GM10847 (cell line): ENCODE data around the gene FBXO5.

Source experiments
- POLR2A ChIP-seq: IDR thresholded peaks from 2 replicates; pipeline ENCODE4 v1.6.1; 2011; ENCODE audit not compliant: insufficient read length; ENCODE audit errors: extremely low read depth

The FBXO5 gene

DNA sequence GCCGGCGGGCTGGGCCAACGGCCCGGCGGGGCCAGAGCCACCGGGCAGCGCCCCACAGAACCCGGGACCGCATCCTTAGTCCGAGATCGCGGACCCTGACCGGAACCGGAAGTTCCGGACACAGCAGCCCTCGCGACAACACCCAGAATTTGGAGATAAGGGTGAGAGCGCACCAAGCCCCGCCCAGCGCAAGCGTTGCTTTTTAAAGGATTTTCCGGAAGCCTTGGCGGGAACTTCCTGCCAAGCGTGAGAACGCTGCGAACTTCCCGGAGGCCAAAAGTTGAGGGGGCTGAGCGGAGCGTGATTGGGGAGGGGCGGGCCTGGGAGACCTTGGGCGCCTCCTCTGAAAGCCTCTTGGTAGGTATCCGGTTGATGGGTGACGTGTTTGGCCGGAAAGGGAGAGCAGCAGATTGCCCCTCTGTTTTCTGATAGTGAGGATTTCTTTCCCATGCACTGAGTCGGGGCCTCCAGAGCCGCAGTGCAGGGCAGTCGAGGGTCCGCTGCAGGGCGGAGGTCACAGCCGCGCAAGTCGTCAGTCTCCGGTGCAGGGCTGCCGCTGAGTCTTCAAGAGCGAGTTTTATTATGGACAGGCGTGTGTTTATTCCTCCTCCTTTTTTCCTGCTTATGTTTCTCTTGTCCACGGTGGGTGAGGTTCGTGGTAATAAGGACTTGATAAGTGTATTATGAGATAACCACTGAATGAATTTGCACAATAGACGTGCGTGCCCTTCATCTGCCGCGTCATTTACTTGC is 19.9 kb upstream of the FBXO5 start, which contains the start of gene MTRF1L:
Gene MTRF1L, minus strand, starts transcription at position 97 of the 753 bp plus-strand sequence. Its CDS starts 24 bp downstream, at position 73.
- peak; percentile 15 for TF ChIP-seq POLR2A

GRCh38 chr6:153001767-153002612 is 19.1 kb upstream of the FBXO5 start:
- TF ChIP-seq POLR2A: no peak

DNA sequence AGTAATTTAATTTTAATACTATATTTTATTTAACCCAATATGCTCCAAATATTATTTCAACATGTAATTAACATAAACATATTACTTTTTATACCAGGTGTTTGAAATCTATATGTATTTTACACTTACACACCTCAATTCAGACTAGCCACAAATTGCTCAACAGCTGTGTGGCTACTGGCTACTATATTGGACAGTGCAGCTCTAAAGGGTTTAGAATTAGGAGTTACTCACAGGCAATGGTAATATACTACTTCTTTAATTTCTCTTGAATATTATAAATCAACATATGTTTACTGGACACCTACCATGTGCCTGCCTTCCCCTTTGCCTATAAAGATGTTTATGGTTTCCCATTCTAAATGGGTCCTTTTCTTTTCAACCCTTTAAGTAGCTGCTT is 17.4 kb upstream of the FBXO5 start:
- no peak for TF ChIP-seq POLR2A

GRCh38 chr6:152993847-152994246 is 11.0 kb upstream of the FBXO5 start:
- TF ChIP-seq POLR2A: no peak

DNA sequence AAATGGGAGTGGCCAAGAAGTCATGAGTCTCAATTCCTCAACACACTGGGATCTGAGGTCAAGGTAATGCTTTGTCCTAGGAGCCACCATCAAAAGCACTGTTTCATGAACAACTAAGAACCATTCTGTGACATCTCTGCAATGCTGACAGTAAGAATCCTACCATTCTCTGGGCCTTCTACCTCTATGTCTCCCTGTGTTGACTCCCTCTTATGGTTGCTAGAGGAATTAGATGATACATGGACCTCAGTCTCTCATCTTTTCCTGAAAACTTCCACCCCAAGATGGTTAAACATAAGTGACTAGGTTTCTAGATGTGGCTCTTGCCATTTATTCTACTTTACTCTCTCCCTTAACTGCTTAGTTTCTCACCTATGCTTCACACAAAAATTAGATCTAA is 10.6 kb upstream of the FBXO5 start:
- no peak for TF ChIP-seq POLR2A

- TF ChIP-seq POLR2A: no peak
These were observed 4.1 kb upstream of the FBXO5 start for GRCh38 chr6:152986978-152987377.

- TF ChIP-seq POLR2A: no peak
These were observed 1.7 kb upstream of the FBXO5 start for GRCh38 chr6:152984513-152984872.

- peak; percentile 78 for TF ChIP-seq POLR2A
These were observed 1.0 kb upstream of the FBXO5 start for GRCh38 chr6:152983637-152984512.

- TF ChIP-seq POLR2A: no peak
These were observed 595 bp downstream of the FBXO5 start for GRCh38 chr6:152981989-152982903.

- TF ChIP-seq POLR2A: no peak
These were observed 1.6 kb downstream of the FBXO5 start for GRCh38 chr6:152981219-152981618.

GRCh38 chr6:152980656-152981055 is 2.2 kb downstream of the FBXO5 start:
- no peak for TF ChIP-seq POLR2A

GRCh38 chr6:152979116-152979515 is 3.7 kb downstream of the FBXO5 start:
- TF ChIP-seq POLR2A: no peak

DNA sequence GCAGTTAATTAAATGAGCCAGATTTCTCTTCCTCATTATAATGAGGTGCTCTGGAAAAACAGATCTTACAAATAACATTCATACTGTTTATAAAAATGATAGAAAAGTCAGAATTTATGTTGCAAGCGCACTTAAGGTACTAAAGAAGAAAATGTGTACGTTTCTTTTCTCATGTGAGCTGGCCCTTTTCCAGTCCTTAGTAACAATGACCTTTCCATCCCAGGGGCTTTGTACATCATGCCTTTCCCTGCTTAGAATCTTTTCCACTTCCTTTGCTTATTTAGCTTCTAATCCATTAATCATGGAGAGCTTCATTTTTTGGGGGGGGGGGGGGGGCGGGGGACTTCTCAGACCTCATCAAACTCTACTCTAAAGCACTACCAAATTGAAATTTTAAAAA is 4.8 kb downstream of the FBXO5 start:
- no peak for TF ChIP-seq POLR2A

DNA sequence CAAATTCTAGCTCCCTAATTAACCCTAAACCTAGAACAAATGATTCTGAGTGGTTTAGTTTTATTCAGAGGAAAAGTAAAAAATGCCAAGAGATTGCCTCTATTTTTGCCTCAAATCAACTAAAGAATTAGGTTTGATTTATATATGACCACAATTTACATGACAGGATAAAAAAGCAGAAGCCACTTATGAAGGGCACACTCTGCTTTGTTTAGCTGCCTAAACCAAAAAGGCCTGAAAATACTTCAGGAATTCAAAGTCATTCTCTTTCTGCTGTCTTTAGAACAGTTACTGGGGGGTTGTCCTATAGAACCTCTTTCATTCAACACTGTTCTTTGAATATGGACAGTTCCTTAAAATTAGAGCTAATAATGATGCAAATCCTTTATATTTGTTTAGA is 5.3 kb downstream of the FBXO5 start:
- TF ChIP-seq POLR2A: no peak
